HG02943 (cell line): ENCODE data around the gene TRPM1.

Experiments used
- ATAC-seq: cut with Tn5 transposase; IDR thresholded peaks from one replicate; pipeline ENCODE4 v1.9.1; 2021; ENCODE audit warnings: mild to moderate bottlenecking, low read depth, moderate library complexity; ENCODE audit not compliant: unreplicated experiment

TRPM1 gene

GRCh38 chr15:31085359-31085758, 16.2 kb downstream of the TRPM1 start:
- ATAC-seq = no peak

- no peak for ATAC-seq
Observed at GRCh38 chr15:31084176-31084575, 17.3 kb downstream of the TRPM1 start.

GRCh38 chr15:31083370-31083780, 18.1 kb downstream of the TRPM1 start:
- ATAC-seq = no peak

- ATAC-seq = no peak
Observed at GRCh38 chr15:31082771-31083369, 18.7 kb downstream of the TRPM1 start.

- ATAC-seq = no peak
Observed at GRCh38 chr15:31081588-31082250, 19.8 kb downstream of the TRPM1 start.

- no peak for ATAC-seq
Observed at GRCh38 chr15:31081056-31081455, 20.5 kb downstream of the TRPM1 start.

- ATAC-seq = no peak
Observed at GRCh38 chr15:31080591-31081014, 20.9 kb downstream of the TRPM1 start.

GRCh38 chr15:31079519-31079918, 22.0 kb downstream of the TRPM1 start:
- ATAC-seq = no peak

- no peak for ATAC-seq
Observed at GRCh38 chr15:31078471-31078870, 23.1 kb downstream of the TRPM1 start.

GRCh38 chr15:31077941-31078340, 23.6 kb downstream of the TRPM1 start:
- ATAC-seq = no peak

GRCh38 chr15:31077181-31077580, 24.3 kb downstream of the TRPM1 start:
- no peak for ATAC-seq

- ATAC-seq = no peak
Observed at GRCh38 chr15:31074321-31074720, 27.2 kb downstream of the TRPM1 start.

- no peak for ATAC-seq
Observed at GRCh38 chr15:31070867-31071266, 30.7 kb downstream of the TRPM1 start.

GRCh38 chr15:31069360-31070000, 32.0 kb downstream of the TRPM1 start:
- ATAC-seq = no peak

GRCh38 chr15:31067890-31068603, 33.5 kb downstream of the TRPM1 start:
- ATAC-seq = no peak

- no peak for ATAC-seq
Observed at GRCh38 chr15:31065824-31066223, 35.7 kb downstream of the TRPM1 start.

- ATAC-seq = no peak
Observed at GRCh38 chr15:31062911-31063310, 38.6 kb downstream of the TRPM1 start.

- ATAC-seq = no peak
Observed at GRCh38 chr15:31062310-31062847, 39.1 kb downstream of the TRPM1 start.

- ATAC-seq = no peak
Observed at GRCh38 chr15:31060429-31061140, 40.9 kb downstream of the TRPM1 start.

- ATAC-seq = no peak
Observed at GRCh38 chr15:31058236-31058962, 43.1 kb downstream of the TRPM1 start.
